ENCODE data around the gene CLCN5.

The CLCN5 gene

GRCh38 chrX:49922291-49923241 is at the start of gene CLCN5:
TSS of gene CLCN5 (plus strand) at chrX:49922596. CDS start at chrX:49925299, 2,703 bp downstream.
- DNase-seq (ENCODE audit: low spot score), result peak; percentile 94

- peak; percentile 40 for DNase-seq (ENCODE audit: low spot score)
These were observed 45.6 kb upstream of the CLCN5 start for GRCh38 chrX:49876750-49877149.

- DNase-seq (ENCODE audit: low spot score), result no peak
These were observed 44.8 kb upstream of the CLCN5 start for GRCh38 chrX:49877397-49878101.

- no peak for DNase-seq (ENCODE audit: low spot score)
These were observed 44.1 kb upstream of the CLCN5 start for GRCh38 chrX:49878128-49878833.

- DNase-seq (ENCODE audit: low spot score), result peak; percentile 71
These were observed 43.4 kb upstream of the CLCN5 start, which contains the start of gene USP27X for GRCh38 chrX:49878834-49879655. TSS of gene USP27X (plus strand) at chrX:49879484. CDS start at chrX:49880308, 824 bp downstream.

GRCh38 chrX:49879656-49880277 is 42.6 kb upstream of the CLCN5 start:
- peak; percentile 6 for DNase-seq (ENCODE audit: low spot score)

GRCh38 chrX:49880668-49881067 is 41.7 kb upstream of the CLCN5 start:
- no peak for DNase-seq (ENCODE audit: low spot score)

- DNase-seq (ENCODE audit: low spot score), result peak; percentile 27
These were observed 38.0 kb upstream of the CLCN5 start for GRCh38 chrX:49884290-49884862.

- no peak for DNase-seq (ENCODE audit: low spot score)
These were observed 29.9 kb upstream of the CLCN5 start for GRCh38 chrX:49892542-49892941.

GRCh38 chrX:49896951-49897350 is 25.4 kb upstream of the CLCN5 start:
- DNase-seq (ENCODE audit: low spot score), result no peak

- DNase-seq (ENCODE audit: low spot score), result no peak
These were observed 21.3 kb upstream of the CLCN5 start for GRCh38 chrX:49901048-49901447.

- no peak for DNase-seq (ENCODE audit: low spot score)
These were observed 12.1 kb upstream of the CLCN5 start for GRCh38 chrX:49910344-49910743.

GRCh38 chrX:49912086-49912485 is 10.3 kb upstream of the CLCN5 start:
- no peak for DNase-seq (ENCODE audit: low spot score)

GRCh38 chrX:49912861-49913260 is 9.5 kb upstream of the CLCN5 start:
- no peak for DNase-seq (ENCODE audit: low spot score)

- DNase-seq (ENCODE audit: low spot score), result peak; percentile 36
These were observed 6.8 kb upstream of the CLCN5 start for GRCh38 chrX:49915361-49916222.

- DNase-seq (ENCODE audit: low spot score), result peak; percentile 9
These were observed 2.8 kb upstream of the CLCN5 start for GRCh38 chrX:49919617-49920016.

- DNase-seq (ENCODE audit: low spot score), result no peak
These were observed 1.3 kb upstream of the CLCN5 start for GRCh38 chrX:49921109-49921508.

- no peak for DNase-seq (ENCODE audit: low spot score)
These were observed 2.8 kb downstream of the CLCN5 start for GRCh38 chrX:49925176-49925575.

GRCh38 chrX:49930039-49930438 is 7.6 kb downstream of the CLCN5 start:
- no peak for DNase-seq (ENCODE audit: low spot score)

- DNase-seq (ENCODE audit: low spot score), result no peak
These were observed 10.4 kb downstream of the CLCN5 start for GRCh38 chrX:49932791-49933190.

Measured in germinal center (tissue), 1 donor.